Measurements from ENCODE around the gene KCNK2. TPM values are rescaled to one million over a fixed set of nuclear protein-coding genes. Genes with fewer than 3 reads are reported as not detected.

Gene KCNK2
- total RNA-seq, 1 experiment from 2014 or later, result 0.44 TPM

- no peak overlapping the region for H3K14ac ChIP-seq (ENCODE audit: insufficient read depth, low read length)
- H4K8ac ChIP-seq (replicated peaks; ENCODE audit: insufficient read length, low read depth, low read length), result no peak overlapping the region
- no peaks in the 10 kb centered on the region for H4K20me1 ChIP-seq (ENCODE audit: control insufficient read depth, insufficient read depth, insufficient read length)
- H2AK5ac ChIP-seq (ENCODE audit: insufficient read length, low read length), result no peak overlapping the region
- no peak overlapping the region for H2AFZ ChIP-seq (ENCODE audit: low read length)
- H3K4ac ChIP-seq (ENCODE audit: low read depth, low read length), result no peak overlapping the region
- no peaks in the 10 kb centered on the region for H3K79me2 ChIP-seq (ENCODE audit: insufficient read depth, low read length)
- H2BK120ac ChIP-seq (ENCODE audit: low read depth, low read length, poor library complexity, severe bottlenecking), result no peak overlapping the region
- H2BK20ac ChIP-seq (ENCODE audit: low read depth, low read length, poor library complexity, severe bottlenecking), result no peak overlapping the region
- no peak for DNase-seq
- no peaks in the 10 kb centered on the region for H3K23me2 ChIP-seq (ENCODE audit: insufficient read length, low read depth, low read length, poor library complexity, severe bottlenecking)
- no peak overlapping the region for H3T11ph ChIP-seq (ENCODE audit: low read length)
- Mint-ChIP-seq H3K4me3 (no peak overlapping the region), H3K36me3 (ENCODE audit: insufficient read depth in 1 of 3, low read depth in 3 of 3) (no peaks in the 10 kb centered on the region), H3K27me3 (ENCODE audit: low read depth) (no peaks in the 10 kb centered on the region), H3K27ac (no peak overlapping the region), H3K9me3 (no peaks in the 10 kb centered on the region), H3K4me1 (no peaks in the 10 kb centered on the region)
- no peaks in the 10 kb centered on the region for H3K79me1 ChIP-seq (ENCODE audit: insufficient read depth, low read depth, low read length, poor library complexity, severe bottlenecking)
- H4K91ac ChIP-seq (ENCODE audit: insufficient read length, low read depth, low read length), result no peak overlapping the region
- no peak overlapping the region for H3K23ac ChIP-seq (ENCODE audit: insufficient read length, low read depth, low read length)
- no peak for TF ChIP-seq CTCF (conservative IDR thresholded peaks at IDR 0.05)
- H3K4me1 ChIP-seq (ENCODE audit: insufficient read depth, low read length), result no peaks in the 10 kb centered on the region
- H2BK12ac ChIP-seq (ENCODE audit: insufficient read length, low read depth, low read length), result no peak overlapping the region
- no peak overlapping the region for H3K56ac ChIP-seq (ENCODE audit: insufficient read length, low read depth, low read length)
- no peaks in the 10 kb centered on the region for H3K9me3 ChIP-seq (ENCODE audit: control insufficient read depth, low read depth, low read length)
- H3K18ac ChIP-seq (ENCODE audit: insufficient read length, low read depth, low read length), result no peak overlapping the region
- no peak overlapping the region for H3K9ac ChIP-seq (ENCODE audit: extremely low read depth, insufficient read length, low read length)
- no peak overlapping the region for H2BK15ac ChIP-seq (ENCODE audit: low read depth, low read length)
- WGBS (ENCODE audit: extremely low coverage, insufficient read length, low lambda C conversion rate), result no CpG with 5 or more reads among the region's 3 CpGs
- H3K27me3 ChIP-seq (ENCODE audit: insufficient read depth, low read length), result no peaks in the 10 kb centered on the region
- no peak overlapping the region for H3K27ac ChIP-seq (ENCODE audit: insufficient read length, low read depth, low read length)
- no peak overlapping the region for H3K4me2 ChIP-seq (ENCODE audit: insufficient read depth, insufficient read length, low read length)
- no peak overlapping the region for H2BK5ac ChIP-seq (ENCODE audit: insufficient read length, low read length)
- no peak overlapping the region for H4K5ac ChIP-seq (ENCODE audit: insufficient read length, low read depth, low read length)
These were observed 31.2 kb downstream of the KCNK2 start for GRCh38 chr1:215113776-215114153.
